NCI-H146 (cell line): Measurements from ENCODE around the gene ASGR1.

Experiments used
- DNase-seq: peaks from one replicate; lab custom pipeline; 2025; lab: John Stamatoyannopoulos, UW

ASGR1 gene

DNA sequence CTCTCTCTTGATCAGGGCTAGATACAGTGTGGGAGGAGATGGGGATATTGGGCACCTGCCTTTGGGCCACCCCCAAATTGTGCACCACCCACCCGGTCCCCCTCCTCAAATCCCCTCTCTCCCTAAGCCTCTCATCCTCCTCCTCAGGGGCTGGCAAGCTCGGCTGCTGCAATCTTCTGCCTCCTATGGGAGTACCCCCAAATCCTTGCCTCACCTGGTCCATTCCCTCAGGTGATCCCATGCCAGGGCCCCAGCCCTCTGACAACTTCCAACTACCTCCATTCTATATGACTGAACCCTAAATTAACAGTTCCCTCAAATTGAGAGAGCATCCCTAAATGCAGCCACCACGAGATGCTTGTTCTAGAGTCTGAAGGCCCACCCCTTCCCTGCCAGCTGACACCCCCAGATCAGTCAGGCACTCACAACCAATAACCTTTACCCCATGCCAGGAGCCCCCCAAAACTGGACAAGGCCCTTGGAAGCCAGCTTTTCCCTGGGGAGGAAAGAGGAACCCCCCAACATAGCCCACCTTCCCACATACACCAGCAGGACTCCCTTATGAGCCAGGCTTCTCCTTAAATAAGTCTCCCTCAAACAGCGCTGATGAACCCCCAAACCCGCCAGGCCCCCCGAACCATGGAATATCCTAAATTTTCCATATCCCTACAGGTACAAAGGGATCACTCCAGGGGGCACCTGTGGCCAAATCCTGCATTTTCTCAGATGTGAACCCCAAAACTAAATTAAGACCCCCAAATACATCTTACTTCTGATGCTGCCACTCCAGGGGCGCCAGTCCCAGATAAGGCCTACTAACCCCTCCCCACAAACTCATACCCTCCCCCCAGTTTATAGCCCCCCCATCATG, 37.3 kb upstream of the ASGR1 start:
- DNase-seq = no peak

GRCh38 chr17:7215652-7216180, 36.5 kb upstream of the ASGR1 start:
- no peak for DNase-seq

DNA sequence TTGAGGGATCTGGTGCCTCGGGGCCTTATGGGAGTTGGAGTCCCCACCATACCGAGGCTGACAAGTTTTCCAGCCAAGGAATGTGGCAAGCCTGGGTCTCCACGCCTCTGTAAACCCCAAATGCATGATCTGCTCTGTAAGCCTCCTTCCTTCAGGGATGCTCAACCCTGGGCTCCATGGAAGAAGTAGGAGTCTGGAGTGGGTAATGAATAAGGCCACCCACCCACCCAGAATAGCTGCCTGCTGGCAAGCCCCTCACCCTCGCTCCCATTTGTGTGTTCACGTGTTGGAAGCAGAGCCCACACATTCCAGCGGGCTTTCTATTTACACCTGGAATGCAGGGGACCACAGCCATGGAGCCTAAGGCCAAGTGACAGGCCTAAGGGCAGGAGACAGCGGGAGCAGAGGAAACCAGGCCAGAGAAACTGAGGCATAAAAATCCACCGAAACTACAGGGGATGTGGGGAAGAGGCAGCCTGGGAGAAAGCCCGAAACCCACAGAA, 36.0 kb upstream of the ASGR1 start:
- DNase-seq = no peak

GRCh38 chr17:7214300-7215135, 35.3 kb upstream of the ASGR1 start:
- DNase-seq = peak; percentile 99

DNA sequence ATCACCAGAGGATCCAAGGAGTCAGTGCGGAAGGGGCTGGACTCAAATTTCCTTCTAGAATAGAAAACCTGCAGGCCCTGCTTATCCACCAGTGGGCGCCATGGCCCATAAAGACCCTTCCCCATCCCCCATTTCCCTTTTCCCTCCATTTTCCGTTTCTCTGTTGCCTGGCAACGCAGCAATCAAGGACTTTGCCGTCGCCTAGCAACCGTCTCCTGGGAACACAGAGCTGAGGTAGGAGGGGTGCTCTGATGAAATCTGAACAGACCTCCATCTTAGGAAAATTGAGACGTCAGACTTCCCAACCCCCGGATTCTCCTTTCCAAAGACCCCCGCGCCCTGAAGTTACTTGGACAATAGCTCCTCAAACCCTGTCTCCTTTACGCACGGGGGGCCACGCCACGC, 34.7 kb upstream of the ASGR1 start:
- DNase-seq = peak; percentile 96

DNA sequence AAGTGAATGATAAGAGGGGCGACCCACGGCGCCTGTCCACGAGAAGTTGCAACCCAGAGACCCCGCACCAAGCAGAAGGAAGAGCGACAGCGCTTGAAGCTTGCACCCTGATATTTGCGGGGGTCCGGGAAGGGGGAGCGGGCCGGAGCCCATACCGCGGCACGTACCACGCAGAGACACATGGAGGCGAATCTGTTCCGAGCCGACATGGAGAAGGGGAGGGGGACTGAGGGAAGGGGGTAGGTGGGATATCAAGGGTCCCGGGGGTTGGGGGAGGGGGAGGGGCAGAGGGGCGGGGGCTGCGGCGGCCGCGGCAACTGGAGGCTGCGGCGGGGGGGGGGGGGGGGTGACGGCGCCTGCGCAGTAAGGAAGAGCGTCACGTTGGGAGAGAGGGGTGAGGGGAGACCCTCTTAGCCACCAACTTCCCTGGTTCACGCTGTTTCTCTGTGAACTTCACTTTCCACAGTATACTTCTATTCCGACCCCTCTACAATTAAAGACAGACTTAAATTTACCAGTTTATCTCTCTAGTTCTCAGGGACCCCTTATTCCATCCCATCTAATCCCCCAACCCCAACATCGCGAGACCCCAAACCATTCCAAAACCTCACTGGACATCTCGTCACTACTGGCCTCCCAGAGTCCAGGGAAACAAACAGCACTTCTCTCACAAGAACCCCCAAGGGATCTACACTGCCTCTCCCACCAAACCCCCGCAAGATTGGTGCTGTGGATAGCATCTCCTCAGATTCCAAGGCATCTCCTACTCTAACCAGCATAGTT, 32.5 kb upstream of the ASGR1 start:
- no peak for DNase-seq

GRCh38 chr17:7208754-7209460, 29.7 kb upstream of the ASGR1 start:
- no peak for DNase-seq

- no peak for DNase-seq
Measured at GRCh38 chr17:7208027-7208571, 28.9 kb upstream of the ASGR1 start.

GRCh38 chr17:7207120-7208001, 28.2 kb upstream of the ASGR1 start:
- no peak for DNase-seq

DNA sequence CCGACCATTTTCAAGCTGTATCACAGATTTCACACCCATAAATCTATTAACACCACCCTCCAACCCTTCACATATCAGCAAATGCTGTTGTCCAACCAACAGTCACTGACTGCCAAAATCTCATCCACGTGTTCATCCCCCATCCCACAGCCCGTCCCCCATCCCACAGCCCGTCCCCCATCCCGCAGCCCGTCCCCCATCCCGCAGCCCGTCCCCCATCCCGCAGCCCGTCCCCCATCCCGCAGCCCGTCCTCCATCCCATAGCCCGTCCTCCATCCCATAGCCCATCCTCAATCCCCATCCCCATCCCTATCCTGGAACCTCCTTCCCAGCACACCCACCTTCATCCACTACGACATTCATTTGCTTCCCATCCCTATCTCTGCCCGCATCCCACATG, 26.4 kb upstream of the ASGR1 start:
- DNase-seq = no peak

DNA sequence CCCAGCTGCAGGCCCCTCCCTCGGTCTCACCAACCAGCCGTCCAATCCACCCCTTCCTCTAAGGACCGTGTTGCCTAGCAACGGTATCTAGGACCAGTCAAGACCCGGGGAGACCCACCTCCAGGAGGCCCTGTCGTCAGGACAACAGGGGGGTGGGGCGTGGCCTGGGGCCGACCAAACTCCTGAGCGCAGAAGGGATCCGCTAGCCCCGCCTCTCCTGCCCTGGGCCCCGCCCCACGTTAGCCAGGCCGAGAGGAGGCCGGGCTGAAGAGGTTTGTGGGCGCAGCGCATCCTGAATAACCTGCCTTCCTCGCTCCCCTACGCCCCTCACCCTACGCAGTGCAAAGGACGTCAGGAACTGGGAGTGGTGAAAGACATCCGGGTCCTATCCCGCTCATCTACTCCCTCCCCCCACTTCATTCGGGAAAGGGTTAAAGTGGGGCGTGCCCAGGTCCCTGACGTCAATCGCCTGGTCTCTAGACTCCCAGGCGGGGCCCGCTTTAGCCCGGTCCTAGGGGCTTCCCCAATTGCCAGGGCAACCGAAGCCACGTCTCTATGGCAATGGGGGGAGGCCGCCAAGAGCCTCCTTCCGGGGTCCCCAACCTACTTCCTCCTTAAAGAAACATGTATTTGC, 25.8 kb upstream of the ASGR1 start:
- peak; percentile 97 for DNase-seq

DNA sequence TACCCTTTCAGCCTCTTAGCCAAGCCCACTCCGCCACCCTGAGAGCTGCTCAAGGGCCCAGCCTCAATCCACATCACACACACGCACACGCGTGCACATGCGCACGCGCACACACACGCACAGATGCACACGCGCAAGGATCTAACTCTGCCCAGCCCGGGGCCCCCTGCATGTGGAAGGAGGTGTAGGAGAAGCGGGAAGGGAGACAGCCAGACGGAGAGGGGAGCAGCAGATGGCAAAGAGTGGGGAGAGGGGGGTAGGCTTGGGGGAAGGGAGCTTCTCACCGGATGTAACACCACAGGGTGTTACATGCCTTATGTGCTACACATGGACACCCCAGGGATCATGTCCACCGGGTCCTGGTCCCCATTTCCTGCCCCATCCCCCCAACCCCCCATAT, 25.2 kb upstream of the ASGR1 start:
- DNase-seq = no peak

DNA sequence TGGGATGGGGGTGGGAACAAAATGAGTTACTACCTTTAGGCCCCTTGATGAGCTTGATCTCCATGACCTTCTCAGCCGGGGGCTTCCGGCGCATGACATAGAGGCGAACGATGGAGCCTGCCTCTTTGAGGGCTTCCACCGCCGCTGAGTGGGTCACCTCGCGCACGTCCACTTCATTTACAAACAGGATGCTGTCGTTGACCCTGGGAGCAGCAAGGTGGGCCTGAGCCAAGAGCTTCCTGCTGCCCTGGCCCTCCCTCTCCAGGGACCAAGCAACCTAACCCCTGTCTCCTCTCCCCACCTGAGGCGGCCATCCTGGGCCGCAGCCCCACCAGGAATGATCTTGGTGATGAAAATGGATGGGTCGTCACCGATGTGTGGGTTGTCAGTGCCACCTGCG, 24.2 kb upstream of the ASGR1 start:
- DNase-seq = no peak

GRCh38 chr17:7196651-7197401, 17.7 kb upstream of the ASGR1 start:
- no peak for DNase-seq

GRCh38 chr17:7195971-7196370, 16.8 kb upstream of the ASGR1 start:
- no peak for DNase-seq

DNA sequence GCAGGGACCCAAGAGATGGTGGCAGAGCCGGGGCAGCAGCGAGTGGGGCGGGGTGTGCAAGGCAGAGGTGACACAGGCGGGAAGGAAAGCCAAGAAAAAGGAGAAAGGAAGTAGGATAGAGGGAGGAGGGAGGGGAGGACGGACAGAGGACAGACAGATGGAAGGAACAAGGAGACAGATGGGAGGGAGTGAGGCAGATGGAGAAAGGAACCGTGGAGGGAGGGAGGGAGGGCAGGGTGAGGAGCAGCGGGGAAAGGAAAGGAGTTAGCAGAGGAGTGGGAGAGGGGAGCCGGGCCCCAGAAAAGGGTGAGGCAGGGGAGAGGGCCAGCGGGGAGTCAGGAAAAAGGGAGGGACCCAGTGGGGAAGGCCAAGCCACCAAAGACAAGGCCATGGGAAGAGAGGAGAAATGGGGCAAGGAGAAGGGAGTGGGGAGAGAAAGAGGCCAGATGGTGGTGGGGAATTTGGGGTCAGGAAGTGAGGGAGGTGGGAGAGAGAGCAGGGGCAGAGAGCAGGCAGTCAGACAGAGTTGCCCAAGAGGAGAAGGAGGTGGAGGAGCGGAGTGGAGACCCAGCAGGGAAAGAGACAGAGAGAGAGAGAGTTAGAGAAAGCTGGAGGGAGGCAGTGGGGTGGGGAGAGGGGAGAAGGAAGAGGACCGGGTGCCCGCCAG, 13.2 kb upstream of the ASGR1 start:
- DNase-seq = no peak

- peak; percentile 14 for DNase-seq
Measured at GRCh38 chr17:7191571-7192270, 12.6 kb upstream of the ASGR1 start.

DNA sequence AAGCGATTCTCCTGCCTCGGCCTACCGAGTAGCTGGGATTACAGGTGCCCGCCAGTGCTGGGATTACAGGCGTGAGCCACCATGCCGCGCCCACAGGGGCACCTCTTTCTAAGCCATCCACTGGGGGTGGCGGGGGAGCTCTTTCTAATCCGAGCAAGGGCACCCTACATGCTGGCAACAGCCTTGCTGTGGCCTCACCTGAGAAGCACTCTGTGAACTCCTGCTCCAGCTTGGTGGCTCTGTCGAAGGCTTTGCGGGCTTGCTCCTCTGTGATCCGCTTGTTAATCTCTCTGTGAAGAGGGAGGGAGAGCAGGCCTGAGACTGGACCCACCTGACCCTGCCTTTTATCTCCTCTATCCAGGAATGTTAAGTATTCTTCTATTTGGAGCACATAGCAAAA, 11.9 kb upstream of the ASGR1 start:
- DNase-seq = no peak
